K562 (cell line): ENCODE results near the gene SYT17. TPM values are rescaled to one million over a fixed set of nuclear protein-coding genes. Genes with fewer than 3 reads are reported as not detected.

Source experiments
- ATAC-seq: fragments of 200-7000 bp; cut with Tn5 transposase; 3 replicates; pipeline ENCODE4 v1.9.1; 2020; ENCODE audit warnings: moderate library complexity
- BruUV-seq: library from RNA; stranded (reverse); fragments of 400-500 nt; replicated peaks from 2 replicates; lab custom pipeline; 2021; lab: Mats Ljungman, UMichigan
- CTCF ChIA-PET: fragments of 300-600 bp; formaldehyde crosslinking; extraction: SDS; loops from one replicate; lab custom pipeline; 2021; ENCODE audit warnings: low intra/inter-chr PET ratio; lab: Yijun Ruan, JAX
- POLR2A ChIA-PET: fragments of 300-600, 350-650 bp; sonication (Branson Sonifier 250); formaldehyde crosslinking; extraction: SDS; loops from one replicate; lab custom pipeline; 2021; ENCODE audit warnings: antibody characterized with exemption, inconsistent platforms; lab: Yijun Ruan, JAX
- DNase-seq, 4 experiments: peaks; one replicate each; pipeline versions ENCODE4 v3.0.0 to v3.0.0-alpha.2; 2011 to 2018; ENCODE audit warnings: low spot score in 3 of 4, mixed read lengths in 3 of 4; ENCODE audit errors: extremely low read depth in 1 of 4
- FAIRE-seq: peaks from 2 replicates; lab custom pipeline; 2011; peaks lifted over from hg19 to GRCh38; lab: Jason Lieb, UNC
- H2AFZ ChIP-seq: 2 replicates; pipeline ENCODE4 v1.6.0; 2011; ENCODE audit warnings: low read depth, low read length, control low read depth, inconsistent platforms
- H3K27ac ChIP-seq: fragments of 200-600 bp; 3 replicates; pipeline ENCODE4 v1.8.0; 2011; ENCODE audit warnings: low read depth, mild to moderate bottlenecking, control low read depth, inconsistent platforms, low read length, moderate library complexity, mixed read lengths; ENCODE audit errors: extremely low read depth
- H3K27me3 ChIP-seq, 2 experiments: fragments of 300-600 bp in 1 of 2; 2 replicates in 1 of 2; 3 replicates in 1 of 2; pipeline versions ENCODE4 v1.6.0 to v1.8.0; 2011; ENCODE audit warnings: inconsistent platforms in 2 of 2, low read length in 2 of 2, mild to moderate bottlenecking in 1 of 2, mixed read lengths in 1 of 2, moderate library complexity in 1 of 2; ENCODE audit not compliant: control insufficient read depth in 2 of 2, insufficient read depth in 2 of 2
- H3K36me3 ChIP-seq: fragments of 300-600 bp; 3 replicates; pipeline ENCODE4 v1.8.0; 2011; ENCODE audit warnings: mild to moderate bottlenecking, low read length, inconsistent platforms; ENCODE audit not compliant: control insufficient read depth, insufficient read depth
- H3K4me1 ChIP-seq, 2 experiments: fragments of 200-600 bp in 1 of 2; replicated peaks in 1 of 2; 2 replicates in 1 of 2; 3 replicates in 1 of 2; pipeline versions ENCODE4 v1.5.1 to v1.8.0; 2011; ENCODE audit warnings: inconsistent platforms in 2 of 2, low read length in 2 of 2, mild to moderate bottlenecking in 1 of 2, mixed read lengths in 1 of 2, moderate library complexity in 1 of 2; ENCODE audit not compliant: control insufficient read depth in 2 of 2, insufficient read depth in 2 of 2
- H3K4me2 ChIP-seq: 2 replicates; pipeline ENCODE4 v1.6.1; 2011; ENCODE audit warnings: low read length, control low read depth, inconsistent platforms, mixed read lengths; ENCODE audit not compliant: insufficient read depth
- H3K4me3 ChIP-seq: fragments of 200-600 bp; sonication (generic), shearing (Covaris generic); 2 replicates; pipeline ENCODE4 v1.5.1; 2016; ENCODE audit warnings: control low read depth, inconsistent platforms
- H3K79me2 ChIP-seq: fragments of 200-600 bp; 3 replicates; pipeline ENCODE4 v1.8.0; 2011; ENCODE audit warnings: low read length, inconsistent platforms; ENCODE audit not compliant: control insufficient read depth, insufficient read depth
- H3K9ac ChIP-seq, 2 experiments: 2 replicates each; pipeline versions ENCODE4 v1.6.0 to v1.6.1; 2011; ENCODE audit warnings: low read depth in 2 of 2, low read length in 2 of 2, control low read depth in 1 of 2, inconsistent platforms in 1 of 2, mild to moderate bottlenecking in 1 of 2, mixed read lengths in 1 of 2; ENCODE audit not compliant: insufficient read depth in 1 of 2
- H3K9me1 ChIP-seq: one replicate; pipeline ENCODE4 v1.6.0; 2011; ENCODE audit warnings: inconsistent platforms, mild to moderate bottlenecking, low read length, moderate library complexity; ENCODE audit not compliant: control insufficient read depth, insufficient read depth
- H3K9me3 ChIP-seq: replicated peaks from 2 replicates; pipeline ENCODE4 v1.5.1; 2011; ENCODE audit warnings: low read depth, low read length, inconsistent platforms; ENCODE audit not compliant: control insufficient read depth, insufficient read depth
- H4K20me1 ChIP-seq: replicated peaks from 2 replicates; pipeline ENCODE4 v1.6.1; 2011; ENCODE audit warnings: low read length, inconsistent platforms, mixed read lengths; ENCODE audit not compliant: control insufficient read depth, insufficient read depth
- BCLAF1 ChIP-seq, 2 experiments: fragments of 450-650 bp in 1 of 2; IDR thresholded peaks; 2 replicates each; pipeline ENCODE4 v1.6.1; 2011 to 2017; ENCODE audit warnings: low read depth in 2 of 2, antibody characterized with exemption in 1 of 2, borderline replicate concordance in 1 of 2, low read length in 1 of 2, mild to moderate bottlenecking in 1 of 2, mixed read lengths in 1 of 2; ENCODE audit not compliant: control insufficient read depth in 1 of 2
- BRF2 ChIP-seq: IDR thresholded peaks from 3 replicates; pipeline ENCODE4 v1.6.1; 2011; ENCODE audit warnings: borderline replicate concordance, mild to moderate bottlenecking; ENCODE audit not compliant: insufficient read length, insufficient read depth
- CAMTA2 ChIP-seq: fragments of 250-450 bp; sonication (Bioruptor Pico); conservative IDR thresholded peaks from 2 replicates; pipeline ENCODE4 v1.5.1; 2022
- CCAR2 ChIP-seq: fragments of 200-400 bp; formaldehyde crosslinking; IDR thresholded peaks from 2 replicates; pipeline ENCODE4 v1.6.1; 2017; ENCODE audit warnings: mild to moderate bottlenecking, low read depth, low read length
- CXXC5 ChIP-seq: fragments of 250-450 bp; sonication (Bioruptor Pico); IDR thresholded peaks from 2 replicates; pipeline ENCODE4 v1.8.0; 2022; ENCODE audit warnings: inconsistent platforms, mild to moderate bottlenecking, moderate library complexity
- ETV1 ChIP-seq: fragments of 450-650 bp; conservative IDR thresholded peaks from 2 replicates; pipeline ENCODE4 v1.6.1; 2016; ENCODE audit warnings: missing genetic modification characterization, control low read depth, low read depth, missing compliant biosample characterization
- GABPA ChIP-seq: fragments of 200-800 bp; sonication (Bioruptor generic); conservative IDR thresholded peaks from 2 replicates; pipeline ENCODE4 v1.6.1; 2016; ENCODE audit warnings: low read depth, missing genetic modification characterization, missing compliant biosample characterization
- KLF1 ChIP-seq: fragments of 450-650 bp; IDR thresholded peaks from 2 replicates; pipeline ENCODE4 v1.6.1; 2016; ENCODE audit warnings: missing genetic modification characterization, missing compliant biosample characterization
- MBD1 ChIP-seq: fragments of 250-450 bp; sonication (Bioruptor Pico); IDR thresholded peaks from 2 replicates; pipeline ENCODE4 v1.8.0; 2022; ENCODE audit warnings: inconsistent platforms
- NONO ChIP-seq, 2 experiments: fragments of 200-400 bp in 1 of 2; fragments of 450-650 bp in 1 of 2; formaldehyde crosslinking in 1 of 2; IDR thresholded peaks; 2 replicates each; pipeline ENCODE4 v1.6.1; 2017; ENCODE audit warnings: low read depth in 2 of 2, mild to moderate bottlenecking in 2 of 2, moderate library complexity in 2 of 2, low read length in 1 of 2
- POLR3G ChIP-seq: IDR thresholded peaks from 2 replicates; pipeline ENCODE4 v1.6.1; 2011; ENCODE audit not compliant: insufficient read length, insufficient replicate concordance; ENCODE audit errors: extremely low read depth
- SREBF2 ChIP-seq: sonication (generic); formaldehyde crosslinking; IDR thresholded peaks from 2 replicates; pipeline ENCODE4 v1.4.0; 2020; ENCODE audit warnings: mild to moderate bottlenecking, missing genetic modification reagents
- TBL1XR1 ChIP-seq, 2 experiments: IDR thresholded peaks; 2 replicates each; pipeline ENCODE4 v1.6.1; 2012; ENCODE audit warnings: improper control_type of control experiment in 2 of 2, low read length in 2 of 2, mild to moderate bottlenecking in 1 of 2
- ZNF586 ChIP-seq: fragments of 450-650 bp; formaldehyde crosslinking; conservative IDR thresholded peaks from 2 replicates; pipeline ENCODE4 v1.4.0; 2020; ENCODE audit warnings: mild to moderate bottlenecking, moderate library complexity
- ZNF76 ChIP-seq: fragments of 250-450 bp; sonication (Bioruptor Pico); IDR thresholded peaks from 2 replicates; pipeline ENCODE4 v1.4.0; 2020; ENCODE audit warnings: mild to moderate bottlenecking, moderate library complexity, borderline replicate concordance
- WGBS: fragments of 100-300 bp; shearing (Covaris generic); methylation state at CpG from one replicate; pipeline ENCODE4 v1.1.6; 2016; ENCODE audit warnings: low coverage, mixed read lengths; ENCODE audit not compliant: insufficient coverage; ENCODE audit errors: missing lambda C conversion rate; 5-methylcytosine and 5-hydroxymethylcytosine counted together
- in situ Hi-C: fragments of 300-500 bp; cut with MboI; formaldehyde crosslinking; loops from 4 replicates; pipeline ENCODE4 v1.15.0; 2018; ENCODE audit warnings: inconsistent platforms, mixed read lengths
- intact Hi-C: fragments of 100-400 bp; cut with micrococcal nuclease; formaldehyde crosslinking; loops from 2 replicates; pipeline ENCODE4 v1.14.2; 2022
- polyA plus RNA-seq, 8 experiments: library from polyadenylated mRNA; depleted of rRNA in 4 of 8; stranded (reverse) in 5 of 8; unstranded in 3 of 8; fragments of >200 nt; fragmentation: Nextera tagmentation in 2 of 8; fragmentation: Illumina TruSeq in 1 of 8; extraction: Ambion mirVana in 2 of 8; extraction: Trizol in 1 of 8; gene quantifications; 2 replicates each; pipeline versions ENCODE4 v1.2.1 to v1.2.3, GENCODE V29; 2011 to 2014; ENCODE audit warnings: inconsistent platforms in 1 of 8, missing spikeins in 1 of 8
- total RNA-seq, 7 experiments: library from RNA; depleted of rRNA in 6 of 7; stranded (reverse); fragments of >200 nt in 6 of 7; fragmentation: Illumina TruSeq in 2 of 7; extraction: Trizol in 2 of 7; gene quantifications; 2 replicates each; pipeline versions ENCODE4 v1.2.1 to v1.2.3, GENCODE V29; 2011 to 2021; ENCODE audit warnings: low replicate concordance in 1 of 7

SYT17 gene
- total and polyA plus RNA-seq, 9 of the 15 experiments (the other 6 are each of a cell fraction or from before 2014, with no cell fraction given), result not detected

- DNase-seq, result no peak
- FAIRE-seq, result no peak
- TF ChIP-seq TBL1XR1 (IDR thresholded peaks at IDR 0.05; ENCODE audit: low read length in 2 of 2) (no peak), ZNF586 (no peak), ZNF76 (CRISPR knock-in tag) (no peak), BCLAF1 (IDR thresholded peaks at IDR 0.05; ENCODE audit: borderline replicate concordance in 1 of 2, control insufficient read depth in 1 of 2, low read depth in 2 of 2, low read length in 1 of 2) (no peak), BRF2 (no peak), MBD1 (CRISPR knock-in tag) (no peak), CAMTA2 (no peak), ETV1 (tag) (no peak), GABPA (tag) (no peak), KLF1 (tag) (no peak), CCAR2 (no peak), NONO (IDR thresholded peaks at IDR 0.05; ENCODE audit: low read depth in 2 of 2, low read length in 1 of 2) (no peak), SREBF2 (CRISPR knock-in tag) (no peak), POLR3G (no peak), CXXC5 (CRISPR knock-in tag) (no peak)
Measured at GRCh38 chr16:19295393-19295792, 127.4 kb downstream of the SYT17 start.

More at GRCh38 chr16:19295393-19295792, 127.4 kb downstream of the SYT17 start:
- Histone ChIP-seq H3K36me3 (no peaks in the 10 kb centered on the region), H3K27me3 (peaks cover 0 to 12% of the 10 kb centered on the region in 2 experiments; a peak in 4 of 5 replicates), H4K20me1 (0 out of 2 replicates have a peak, but pooled peaks cover 3% of the 10 kb centered on the region), H3K9ac (no peak overlapping the region), H3K4me2 (no peak overlapping the region), H3K9me3 (no peaks in the 10 kb centered on the region), H3K4me3 (no peak overlapping the region), H2AFZ (no peak overlapping the region), H3K79me2 (no peaks in the 10 kb centered on the region), H3K4me1 (no peaks in the 10 kb centered on the region), H3K9me1 (no peaks in the 10 kb centered on the region), H3K27ac (no peak overlapping the region)
- 0% methylated on average over 2 of the region's 2 CpGs for WGBS
- ChIA-PET CTCF (no interaction called here), POLR2A (interaction anchor here (0.7 kb wide), 1 partner anchor 9 kb away, joined by 4 read pairs; no protein-coding TSS in a partner anchor)
- intact Hi-C loops (no loop called here), in situ Hi-C loops (no loop called here)
- BruUV-seq, result no TSS peak
- ATAC-seq, result no peak
